RPMI7951 (cell line): ENCODE results near the gene ARID3C. TPM values are rescaled to one million over a fixed set of nuclear protein-coding genes. Genes with fewer than 3 reads are reported as not detected.

Experiments used
- DNase-seq: peaks from one replicate; pipeline ENCODE4 v3.0.0-alpha.2; 2012; ENCODE audit warnings: low read depth
- total RNA-seq: library from RNA; depleted of rRNA; stranded (reverse); fragments of >200 nt; shearing (Covaris generic); gene quantifications from 2 replicates; pipeline ENCODE4 v1.2.3, GENCODE V29; 2014; rRNA removed

ARID3C gene
- total RNA-seq, 1 experiment from 2014 or later: not detected

DNA sequence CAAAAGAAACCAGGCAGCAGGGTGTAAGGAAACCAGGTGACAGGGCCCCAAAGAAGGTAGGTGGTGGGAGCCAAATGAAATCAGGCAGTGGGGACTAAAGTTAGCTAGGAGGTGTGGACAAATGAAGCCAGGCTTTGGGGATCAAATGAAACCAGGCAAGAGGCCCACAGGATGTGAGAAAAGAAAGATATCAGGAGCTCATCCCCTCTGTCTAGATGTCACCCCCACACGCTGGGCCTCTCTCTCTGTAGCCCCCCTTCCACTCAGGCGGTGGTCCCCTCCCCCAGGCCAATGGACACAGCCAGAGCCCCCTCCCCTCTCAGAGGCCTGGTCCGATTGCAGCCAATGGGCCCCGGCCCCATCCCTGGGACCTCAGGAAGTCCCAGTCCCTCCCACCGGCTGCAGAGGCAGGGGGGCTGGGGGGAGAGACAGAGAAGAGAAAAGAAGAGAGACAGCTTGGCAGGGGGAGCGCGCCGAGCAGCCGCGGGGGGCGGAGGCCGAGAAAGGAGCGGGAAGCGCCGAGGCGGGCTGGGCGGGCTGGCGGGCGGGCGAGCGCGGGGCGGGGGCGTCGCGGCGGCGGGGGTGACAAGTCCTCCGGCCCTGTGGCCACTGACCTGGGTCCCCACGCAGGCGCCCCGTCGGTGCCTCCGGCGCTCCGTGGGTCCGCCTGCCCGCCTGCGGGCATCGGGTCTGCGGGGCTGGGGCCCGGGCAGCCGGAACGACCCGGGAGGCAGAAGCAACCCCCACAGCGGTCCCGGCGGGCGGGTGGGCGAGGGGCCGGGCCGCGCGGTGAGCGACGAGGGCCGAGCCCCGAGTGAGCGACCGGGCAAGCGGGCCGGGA lies 51.2 kb downstream of the ARID3C start:
- DNase-seq: no peak

DNA sequence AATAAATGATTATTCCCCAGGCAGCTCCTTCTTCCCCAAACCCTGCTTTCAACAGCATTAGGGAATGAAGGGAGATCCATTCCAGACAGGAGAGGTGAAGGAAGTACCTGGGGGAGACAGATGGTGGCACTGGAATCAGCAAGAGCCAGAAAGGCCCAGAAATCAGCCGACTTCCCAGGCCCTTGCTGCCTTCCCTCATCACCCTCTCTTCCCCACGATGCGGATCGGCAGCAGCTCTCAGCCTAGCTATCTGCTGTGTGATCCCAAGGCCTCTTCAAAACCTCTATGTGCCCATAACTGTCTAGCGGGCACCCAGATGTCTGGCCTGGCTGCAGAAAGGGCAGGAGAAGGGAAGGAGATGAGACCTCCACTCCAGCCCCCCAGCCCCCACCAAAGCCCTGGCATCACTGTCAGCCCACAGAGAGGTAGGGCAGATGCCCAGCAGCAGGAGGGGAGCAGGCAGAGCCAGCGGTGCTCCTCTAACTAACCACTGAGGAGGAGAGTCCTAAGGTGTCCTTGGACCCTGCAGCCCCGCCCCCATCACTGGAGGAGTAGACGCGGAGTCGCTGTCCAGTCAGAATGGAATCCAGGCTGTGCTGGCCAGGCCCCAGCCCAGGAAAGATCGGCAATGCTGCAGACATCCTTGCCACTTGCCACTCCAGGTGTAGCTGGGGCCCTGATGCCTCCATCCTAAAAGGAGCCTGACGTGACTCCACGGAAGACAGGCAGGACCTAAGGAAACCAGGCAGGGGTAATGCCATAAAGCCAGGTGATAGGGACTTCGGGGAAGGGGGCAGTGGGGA lies 52.1 kb downstream of the ARID3C start:
- DNase-seq: no peak

DNA sequence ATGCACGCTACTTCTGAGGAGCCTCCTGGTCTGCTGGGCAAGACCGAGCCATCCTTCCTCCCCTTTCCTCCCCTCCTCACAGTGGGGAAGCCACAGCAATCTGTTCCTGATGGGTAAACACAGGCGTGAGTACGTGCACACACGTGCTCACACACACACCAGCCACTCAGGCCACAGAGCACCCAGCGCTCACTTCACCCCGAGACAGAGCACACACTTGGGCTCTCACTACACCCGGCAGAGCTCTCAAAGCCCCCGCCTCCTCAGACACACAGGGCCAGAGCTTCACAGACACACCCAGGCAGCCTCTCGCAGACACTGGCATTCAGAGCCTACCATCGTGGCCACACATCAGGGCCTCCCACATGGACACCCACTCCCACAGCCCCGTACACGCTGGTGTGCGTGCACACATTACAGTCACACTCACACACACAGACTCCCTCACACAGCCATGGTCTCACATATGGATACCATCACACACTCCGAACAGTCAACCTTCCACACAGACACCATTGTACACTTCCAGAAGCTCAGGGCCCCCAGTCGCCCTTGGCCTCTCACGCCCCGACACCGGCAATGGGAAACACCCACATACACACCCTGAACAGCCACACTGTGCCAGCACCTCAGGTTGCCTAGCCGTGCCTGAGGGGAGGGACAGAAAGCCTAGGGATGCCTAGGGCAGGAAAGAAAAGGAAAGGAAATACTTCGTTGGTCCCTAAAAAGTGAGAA lies 52.8 kb downstream of the ARID3C start:
- DNase-seq: no peak

DNA sequence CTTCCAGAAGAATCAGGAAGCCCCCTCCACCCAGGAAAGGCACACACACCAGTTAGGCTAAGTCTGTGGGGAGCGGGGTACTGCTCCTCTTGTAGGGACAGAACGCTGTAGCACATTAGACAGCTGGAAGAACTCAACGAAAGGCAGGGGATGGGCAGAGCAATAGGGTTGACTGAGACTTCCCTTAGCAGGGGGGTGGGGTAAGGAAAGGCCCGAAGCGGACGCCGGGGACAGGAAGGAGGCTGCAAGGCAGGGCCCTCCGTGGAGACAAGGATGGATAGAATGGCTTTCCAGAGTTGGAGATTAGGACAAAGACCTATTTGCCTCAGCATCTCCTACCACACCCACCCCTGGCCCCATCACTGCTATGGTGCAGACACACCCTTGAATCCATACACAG lies 53.6 kb downstream of the ARID3C start:
- DNase-seq: no peak

DNA sequence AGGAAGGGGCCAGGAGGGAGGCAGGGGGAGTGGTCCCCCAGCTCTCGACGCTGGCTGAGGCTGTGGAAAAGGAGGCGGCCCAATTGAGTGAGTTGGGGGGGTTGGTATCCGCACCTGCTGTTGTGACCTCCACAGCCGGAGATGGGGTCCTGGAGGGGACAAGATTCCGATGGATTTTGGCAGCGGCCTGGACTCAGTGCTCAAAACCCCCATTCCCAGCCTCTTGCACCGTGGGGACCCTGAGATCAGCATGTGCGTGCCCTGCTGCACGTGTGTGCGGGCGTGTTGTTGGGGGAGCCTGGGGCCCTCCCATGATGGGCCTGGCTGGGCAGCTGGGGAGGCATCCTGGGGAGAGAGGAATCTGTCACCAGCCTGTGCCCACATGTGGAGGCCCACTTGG lies 54.3 kb downstream of the ARID3C start:
- no peak for DNase-seq

DNA sequence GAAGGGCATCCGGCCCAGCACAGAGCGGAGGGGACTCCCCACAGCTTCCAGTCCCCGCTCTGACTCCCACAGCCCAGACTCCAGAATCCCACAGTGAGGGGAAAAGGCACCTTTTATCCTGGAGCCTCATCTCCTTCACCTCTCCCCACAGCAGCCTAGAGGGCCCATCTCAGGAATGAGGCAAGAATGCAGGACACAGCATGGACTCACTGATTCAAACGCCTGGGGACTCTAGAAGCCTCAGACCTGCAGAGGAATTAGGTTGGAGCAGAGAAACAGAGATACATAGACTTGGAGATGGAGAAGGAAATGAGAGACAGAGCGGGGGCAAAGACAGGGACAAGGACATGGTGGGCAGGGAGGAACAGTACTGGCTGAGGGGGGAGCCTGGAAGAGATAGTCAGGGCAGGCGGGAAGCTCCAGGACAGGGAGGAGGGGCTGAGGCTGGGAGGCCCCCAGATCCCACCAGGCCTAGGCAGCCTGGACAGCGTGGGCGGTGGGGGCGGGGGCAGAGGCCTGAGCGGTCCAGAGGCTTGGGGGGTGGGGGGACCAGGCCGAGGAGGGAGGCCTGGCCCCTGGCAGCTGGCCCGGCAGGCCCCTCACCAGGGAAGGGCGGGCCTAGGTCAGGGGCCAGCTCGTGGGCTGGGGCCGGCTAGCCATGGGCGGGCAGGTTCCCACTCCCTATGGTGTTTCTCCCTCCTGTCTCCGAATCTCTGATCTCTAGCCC lies 55.1 kb downstream of the ARID3C start:
- no peak for DNase-seq

DNA sequence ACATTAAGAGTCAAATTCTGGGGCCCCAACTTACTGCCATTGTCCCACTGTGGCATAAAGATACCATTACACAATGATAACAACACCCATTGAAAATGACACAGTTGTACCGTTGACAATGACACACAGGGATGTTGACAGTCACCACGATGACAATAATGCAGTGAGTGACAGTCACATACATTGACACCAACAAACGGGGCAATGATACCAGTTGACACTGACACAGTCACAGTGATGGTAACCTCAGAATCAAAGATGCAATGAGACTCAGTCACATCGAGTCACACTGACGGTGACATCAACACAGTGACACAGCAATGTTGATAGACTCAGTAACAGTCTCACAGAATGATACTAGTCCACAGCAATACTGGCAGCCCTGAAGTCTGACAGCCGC lies 56.2 kb downstream of the ARID3C start:
- no peak for DNase-seq

DNA sequence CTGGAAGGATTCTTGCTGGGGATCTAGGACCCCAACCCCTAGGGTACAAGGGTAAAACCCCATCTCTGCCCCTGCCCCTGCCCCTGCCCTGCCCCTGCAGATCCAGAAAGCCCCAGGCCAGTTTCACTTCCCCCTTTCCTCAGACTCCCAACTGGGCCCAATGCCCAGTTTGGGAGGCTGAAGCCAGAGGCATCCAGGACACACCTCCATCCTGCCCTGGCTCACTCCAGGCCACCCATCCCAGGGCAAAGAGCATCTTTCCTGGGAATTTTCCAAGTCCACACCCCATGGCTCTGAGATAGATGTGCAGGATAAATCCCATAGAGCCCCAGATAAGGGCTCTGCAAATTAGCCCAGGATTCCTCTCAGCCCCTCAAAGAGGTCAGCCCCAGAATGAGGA lies 56.8 kb downstream of the ARID3C start:
- DNase-seq: no peak

DNA sequence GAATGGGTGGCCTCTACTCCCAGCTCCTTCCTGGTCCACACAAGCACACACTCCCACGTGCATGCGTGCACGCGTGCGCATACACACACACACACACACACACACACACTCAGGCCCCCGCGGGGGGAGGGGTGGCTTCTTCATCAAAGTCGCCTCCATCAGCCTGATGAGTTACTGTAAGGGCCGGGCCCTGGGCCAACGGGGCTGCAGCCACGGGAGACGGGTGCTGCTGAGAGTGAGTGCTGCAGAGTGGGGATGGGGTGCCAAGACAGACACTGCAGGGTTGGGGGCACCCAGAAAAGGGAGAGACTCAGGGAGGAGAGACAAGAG lies 57.4 kb downstream of the ARID3C start:
- DNase-seq: no peak

Other genes starting within 250 kb of the ARID3C start
- 10.7 and 11.2 TPM in 2 replicates for gene FAM219A, start 170.5 kb downstream of the ARID3C start, total RNA-seq
- gene DNAI1, start 170.3 kb downstream of the ARID3C start, total RNA-seq: not detected in 2 replicates
- 0.29 and 0.48 TPM in 2 replicates for gene ENHO, start 106.1 kb downstream of the ARID3C start, total RNA-seq
- gene CNTFR, start 39.3 kb downstream of the ARID3C start, total RNA-seq: not detected in 2 replicates
- 27.6 and 37.6 TPM in 2 replicates for gene RPP25L, start 17.0 kb downstream of the ARID3C start, total RNA-seq
- gene DCTN3, start 8.6 kb downstream of the ARID3C start, total RNA-seq: 213 and 217 TPM in 2 replicates
- 69.6 and 93.2 TPM in 2 replicates for gene SIGMAR1, start 8.7 kb upstream of the ARID3C start, total RNA-seq
- 12.6 and 16.7 TPM in 2 replicates for gene GALT, start 17.6 kb upstream of the ARID3C start, total RNA-seq
- gene IL11RA, start 23.1 kb upstream of the ARID3C start, total RNA-seq: 0.59 and 0.72 TPM in 2 replicates
- gene CCL27, start 33.6 kb upstream of the ARID3C start, total RNA-seq: not detected in 2 replicates
- gene CCL19, start 62.2 kb upstream of the ARID3C start, total RNA-seq: not detected in 2 replicates
- not detected in 2 replicates for gene CCL21, start 81.1 kb upstream of the ARID3C start, total RNA-seq